Measurements from ENCODE around the gene RPL28.

RPL28 gene

DNA sequence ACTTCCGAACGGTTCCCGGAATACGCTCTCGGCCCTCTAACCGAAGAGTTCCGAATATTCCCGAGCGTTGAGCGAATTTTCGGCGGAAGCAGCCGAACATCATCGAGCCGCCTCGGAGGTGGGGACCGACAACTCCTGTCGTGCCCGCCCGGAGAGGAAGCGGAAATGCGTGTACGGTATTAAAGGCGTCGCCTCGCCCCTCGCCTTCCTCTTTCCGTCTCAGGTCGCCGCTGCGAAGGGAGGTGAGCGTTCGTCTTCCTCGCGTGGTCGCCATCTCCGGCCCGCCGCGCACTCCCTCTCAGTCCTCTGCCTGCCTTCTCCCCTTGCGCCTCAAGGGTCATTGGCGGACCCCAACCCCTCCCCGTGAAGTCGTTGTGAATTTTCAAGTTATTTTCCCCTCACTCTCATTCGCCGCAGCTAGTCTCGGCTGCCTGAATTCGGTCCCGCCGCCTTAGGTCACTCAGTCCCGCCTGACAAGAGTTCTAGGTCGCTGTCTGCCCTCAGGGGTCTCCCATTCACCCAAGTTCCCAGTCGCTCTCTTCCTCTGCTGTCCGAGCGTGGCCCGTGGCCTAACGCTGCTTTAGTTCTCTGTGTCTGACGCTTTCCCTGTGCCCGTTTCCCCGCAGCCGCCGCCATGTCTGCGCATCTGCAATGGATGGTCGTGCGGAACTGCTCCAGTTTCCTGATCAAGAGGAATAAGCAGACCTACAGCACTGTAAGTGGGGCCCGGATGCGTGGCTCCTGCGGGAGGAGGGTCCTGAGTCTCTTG is at the start of gene RPL28:
RPL28 (plus strand) TSS at position 209 of the 769 bp plus-strand sequence; CDS start at position 635, 426 bp downstream.
- peak; percentile 95 for DNase-seq (ENCODE audit: low read depth)

DNA sequence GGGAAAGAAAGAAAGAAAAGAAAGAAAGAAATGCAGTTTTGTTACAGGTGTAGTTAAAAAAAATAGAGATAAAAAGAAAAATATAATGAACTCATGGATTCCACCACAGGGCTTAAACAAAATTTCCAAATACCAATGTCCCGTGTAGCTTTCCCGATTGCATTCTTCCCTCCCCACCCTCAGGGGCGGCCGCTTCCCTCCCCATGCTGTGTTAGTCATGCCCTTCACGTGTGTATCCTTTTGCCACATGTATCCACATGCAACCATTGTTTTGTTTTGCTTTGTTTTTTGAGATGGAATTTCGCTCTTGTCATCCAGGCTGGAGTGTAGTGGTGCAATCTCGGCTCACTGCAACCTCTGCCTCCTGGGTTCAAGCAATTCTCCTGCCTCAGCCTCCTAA is 49.6 kb upstream of the RPL28 start:
- no peak for DNase-seq (ENCODE audit: low read depth)

DNA sequence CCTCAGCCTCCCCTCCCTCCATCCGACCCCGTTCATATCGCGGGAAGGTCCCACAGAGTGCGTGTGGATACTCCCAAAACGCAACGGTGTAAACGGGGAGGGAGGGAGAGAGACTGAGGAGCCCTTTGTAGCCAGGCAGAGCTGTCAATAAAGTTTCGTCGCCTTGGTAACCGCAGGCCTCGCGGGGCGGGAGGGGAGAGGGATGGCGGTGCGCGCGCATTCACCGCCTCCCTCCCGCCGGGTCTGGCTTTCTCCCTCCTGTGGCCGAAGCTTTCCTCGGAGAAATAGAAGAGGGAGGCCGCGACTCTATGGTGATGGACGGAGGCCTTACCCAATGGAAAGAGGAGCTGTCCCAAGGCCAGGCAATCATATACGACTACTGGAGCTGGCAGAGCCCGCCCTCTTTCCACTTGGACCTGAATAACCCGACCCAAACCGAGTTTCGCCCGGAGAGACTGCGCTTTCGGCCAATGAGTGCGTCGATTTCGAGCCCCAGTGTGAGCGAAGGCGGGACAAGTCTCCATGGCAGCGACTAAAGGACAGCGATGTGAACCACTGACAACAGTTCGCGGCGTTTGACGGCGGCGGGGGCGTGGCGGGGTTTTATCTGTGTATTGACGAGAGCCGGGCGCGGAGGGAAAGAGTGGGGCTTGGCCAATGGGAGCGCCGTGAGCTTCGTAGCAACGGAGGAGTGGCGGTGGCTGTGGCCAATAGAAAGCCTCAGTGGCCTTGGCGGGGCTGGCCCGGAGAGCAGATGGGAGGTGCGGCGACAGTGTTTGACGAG is 46.4 kb upstream of the RPL28 start, which contains the start of gene KMT5C:
KMT5C (plus strand) TSS at position 772 of the 784 bp plus-strand sequence. CDS start 2,061 bp downstream, outside the sequence.
- peak; percentile 100 for DNase-seq (ENCODE audit: low read depth)

DNA sequence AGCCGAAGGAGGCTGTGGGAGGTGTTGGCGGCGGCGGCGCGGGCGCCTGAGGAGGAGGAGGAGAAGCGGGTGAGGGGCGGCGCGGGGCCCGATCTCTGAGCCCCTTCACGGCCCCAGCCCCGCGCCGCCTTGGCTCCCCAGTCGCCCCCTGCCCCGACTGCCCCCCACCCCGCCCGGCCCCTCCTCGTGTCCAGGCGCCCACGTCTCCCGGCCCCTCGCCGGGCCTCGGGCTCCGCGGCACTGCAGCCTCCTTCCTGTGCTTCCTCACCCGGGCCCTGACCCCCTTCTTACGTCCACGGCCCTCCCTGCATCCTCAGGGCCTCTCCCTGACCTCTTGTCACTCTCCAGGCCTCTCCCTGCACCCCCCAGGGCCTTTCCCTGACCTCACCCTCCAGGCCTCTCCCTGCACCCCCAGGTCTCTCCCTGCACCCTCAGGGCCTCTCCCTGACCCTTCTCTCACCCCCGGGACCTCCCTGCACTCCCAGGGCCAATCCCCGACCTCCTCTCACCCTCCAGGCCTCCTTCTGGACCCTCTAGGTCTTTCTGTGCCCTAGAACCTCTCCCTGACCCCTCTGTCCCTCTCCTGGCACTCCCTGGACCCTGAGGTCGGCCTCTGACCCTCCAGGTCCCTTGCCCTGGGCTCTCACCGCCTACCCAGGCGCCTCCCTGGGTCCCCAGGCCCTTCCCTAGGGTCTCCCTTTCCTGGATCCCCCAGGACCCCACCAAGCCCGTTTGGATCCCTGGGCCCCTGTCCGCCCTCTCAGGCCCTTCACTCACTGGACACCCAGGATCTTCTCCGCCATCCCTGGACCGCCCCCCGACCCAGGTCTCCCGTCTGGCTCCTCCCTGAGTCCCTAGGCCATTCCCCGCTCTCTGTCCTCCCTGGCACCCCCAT is 45.6 kb upstream of the RPL28 start:
- DNase-seq (ENCODE audit: low read depth) = no peak

DNA sequence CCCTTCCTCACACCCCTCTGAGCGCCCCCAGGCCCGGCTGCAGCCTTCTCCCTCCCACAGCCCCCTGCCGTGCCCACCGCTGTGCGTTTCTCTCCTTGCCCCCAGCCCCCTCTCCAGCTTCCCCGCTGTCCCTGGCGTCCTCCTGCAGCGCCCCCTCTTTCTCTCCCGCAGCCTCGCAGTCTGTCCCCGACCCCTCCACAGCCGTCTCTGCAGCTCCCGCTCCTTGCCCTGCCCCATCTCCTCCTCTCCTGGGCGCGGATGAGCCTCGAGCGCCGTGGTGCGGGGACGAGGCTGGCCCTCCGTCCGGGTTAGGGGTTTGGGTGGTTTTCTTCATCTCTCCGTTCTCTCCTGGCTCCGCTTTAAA is 45.0 kb upstream of the RPL28 start:
- DNase-seq (ENCODE audit: low read depth) = no peak

DNA sequence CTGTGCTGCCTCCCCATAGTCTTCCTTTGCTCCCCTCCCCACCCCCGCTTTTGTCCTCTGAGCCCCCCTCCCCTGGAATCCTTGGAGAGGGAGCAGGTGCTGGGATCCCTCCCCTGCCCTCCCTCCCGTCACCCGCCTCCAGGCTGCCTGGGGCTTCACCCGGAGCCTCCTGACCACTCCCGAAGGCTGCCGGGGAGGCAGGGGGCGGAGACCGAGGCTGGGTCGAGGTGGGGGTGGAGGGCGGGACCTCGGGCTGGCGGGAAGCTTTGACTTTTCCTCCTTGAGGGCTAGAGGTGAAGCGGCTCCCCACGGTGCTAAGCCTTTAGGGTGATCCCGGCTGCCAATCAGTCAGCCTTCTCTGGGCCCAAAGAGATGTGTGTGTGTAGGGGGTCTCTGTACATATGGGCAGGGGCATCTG is 44.6 kb upstream of the RPL28 start:
- DNase-seq (ENCODE audit: low read depth) = peak; percentile 64

DNA sequence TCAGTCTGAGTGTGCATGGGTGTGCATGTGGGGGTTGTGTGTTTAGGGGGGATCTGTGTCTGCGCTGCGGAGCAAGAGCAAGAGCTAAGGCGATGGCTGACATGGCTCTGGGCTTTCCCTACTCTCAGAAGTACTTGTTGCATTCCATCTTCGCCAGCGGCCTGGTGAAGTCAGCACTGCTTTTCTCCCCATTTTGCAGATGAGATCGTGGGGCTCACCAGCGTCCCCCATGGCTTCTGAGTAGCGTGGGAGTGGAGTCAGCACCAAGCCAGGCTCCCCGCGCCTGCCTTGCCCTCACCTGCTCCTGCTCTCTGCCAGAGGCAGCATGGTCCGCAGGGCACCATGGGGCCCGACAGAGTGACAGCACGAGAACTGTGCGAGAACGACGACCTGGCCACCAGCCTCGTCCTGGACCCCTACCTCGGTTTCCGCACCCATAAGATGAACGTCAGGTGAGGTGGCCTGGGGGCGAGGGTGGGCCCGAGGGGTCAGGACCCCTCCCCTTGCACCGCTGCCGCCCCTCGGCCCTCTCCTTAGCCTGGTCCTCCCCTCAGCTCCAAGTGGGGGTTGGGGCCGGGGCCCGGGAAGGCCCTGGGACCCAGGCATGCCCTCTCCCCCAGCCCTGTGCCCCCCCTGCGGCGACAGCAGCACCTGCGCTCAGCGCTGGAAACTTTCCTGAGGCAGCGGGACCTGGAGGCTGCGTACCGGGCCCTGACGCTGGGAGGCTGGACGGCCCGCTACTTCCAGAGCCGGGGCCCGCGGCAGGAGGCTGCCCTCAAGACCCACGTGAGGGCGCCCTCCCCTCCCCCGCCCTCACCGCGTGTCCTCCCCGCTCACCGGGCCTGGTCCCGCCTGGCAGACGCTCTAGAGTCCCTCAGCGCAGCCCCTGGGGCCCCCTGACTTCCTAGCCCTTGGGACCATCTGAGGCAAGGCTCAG is 43.9 kb upstream of the RPL28 start:
- no peak for DNase-seq (ENCODE audit: low read depth)

DNA sequence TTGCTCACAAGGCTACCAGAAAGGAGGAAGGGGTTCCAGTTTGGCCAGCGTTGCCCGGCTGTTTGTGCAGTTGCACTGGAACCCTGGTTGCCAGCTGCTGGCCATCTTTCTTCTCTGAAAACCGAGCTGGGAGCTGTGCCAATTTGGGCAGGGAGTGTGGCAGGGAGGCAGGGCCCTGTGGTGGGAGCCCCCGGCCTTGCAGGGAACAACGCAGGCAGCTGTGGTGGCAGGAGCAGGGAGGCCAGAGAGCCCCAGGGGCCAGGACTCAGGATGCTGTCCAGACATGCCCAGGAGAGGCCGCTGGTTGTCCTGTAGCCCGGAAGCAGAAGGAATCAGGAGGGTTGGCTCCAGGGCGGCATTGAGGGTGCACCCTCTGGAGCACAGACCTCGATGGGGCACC is 41.3 kb upstream of the RPL28 start:
- DNase-seq (ENCODE audit: low read depth) = no peak

DNA sequence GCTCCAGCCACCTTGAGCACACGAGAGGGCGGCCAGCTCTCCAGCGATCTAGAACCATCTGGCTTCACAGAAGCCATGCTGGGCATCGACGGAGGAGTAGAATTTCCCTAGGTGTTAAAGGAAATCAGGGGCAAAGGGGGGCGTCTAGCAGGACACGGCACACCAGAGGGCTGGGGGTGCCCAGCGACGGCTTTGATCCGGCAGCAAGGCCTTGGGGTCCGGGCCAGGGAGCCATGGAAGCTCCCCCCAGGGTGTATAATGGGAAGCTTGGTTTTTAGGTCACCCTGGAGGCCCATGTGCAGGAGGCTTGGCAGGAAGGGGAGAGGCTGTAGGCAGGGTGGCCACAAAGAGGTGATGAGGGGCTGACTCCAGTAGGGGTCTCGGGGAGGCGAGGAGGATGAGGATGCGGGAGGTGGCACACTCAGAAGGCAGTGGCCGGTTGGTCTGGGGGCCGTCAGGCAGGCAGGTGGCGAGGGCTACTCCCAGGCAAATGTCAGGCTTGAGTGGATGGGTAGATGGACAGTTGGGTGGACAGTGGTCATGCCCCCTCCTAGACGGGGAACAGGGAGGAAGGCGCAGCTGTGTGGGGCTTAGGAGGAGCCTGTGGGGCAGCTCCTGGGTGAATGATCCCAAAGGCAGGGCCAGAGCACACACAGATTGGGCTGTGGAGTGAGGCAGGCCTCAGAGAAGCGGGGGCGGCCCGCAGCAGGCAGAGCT is 40.5 kb upstream of the RPL28 start:
- no peak for DNase-seq (ENCODE audit: low read depth)

DNA sequence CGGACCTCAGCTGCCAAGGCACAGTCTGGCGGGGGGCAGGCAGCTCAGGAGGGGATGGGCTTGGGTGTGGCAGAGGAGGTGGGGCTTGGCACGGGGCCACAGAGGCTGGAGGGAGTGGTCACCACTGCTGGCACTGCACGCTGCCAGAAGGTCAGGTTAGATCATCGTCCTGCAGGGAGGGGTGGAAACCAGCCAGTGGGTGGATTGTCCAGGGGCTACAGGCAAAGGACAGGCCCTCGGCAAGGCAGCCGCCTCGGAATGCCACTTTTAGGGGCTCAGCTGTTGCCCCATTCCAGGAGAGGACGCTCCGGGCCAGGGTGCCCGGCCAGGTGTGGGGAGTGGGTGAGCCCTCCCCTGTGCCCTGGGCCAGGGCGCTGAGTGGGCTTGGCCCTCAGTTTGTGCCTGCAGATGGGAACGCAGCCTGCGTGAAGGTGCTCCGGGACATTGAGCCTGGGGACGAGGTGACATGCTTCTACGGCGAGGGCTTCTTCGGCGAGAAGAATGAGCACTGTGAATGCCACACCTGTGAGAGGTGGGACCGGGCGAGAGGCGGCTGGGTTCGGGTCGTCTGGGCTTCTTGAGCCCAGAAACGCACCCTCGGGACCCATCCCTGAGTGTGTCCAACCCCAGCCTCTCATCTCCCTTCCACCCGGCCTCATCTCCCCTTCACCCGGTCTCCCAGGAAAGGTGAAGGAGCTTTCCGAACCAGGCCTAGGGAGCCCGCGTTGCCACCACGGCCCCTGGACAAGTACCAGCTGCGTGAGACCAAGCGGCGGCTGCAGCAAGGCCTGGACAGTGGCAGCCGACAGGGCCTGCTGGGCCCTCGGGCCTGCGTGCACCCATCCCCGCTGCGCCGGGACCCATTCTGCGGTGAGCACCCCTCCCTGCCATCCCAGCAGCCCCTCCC is 39.7 kb upstream of the RPL28 start:
- DNase-seq (ENCODE audit: low read depth) = peak; percentile 49

DNA sequence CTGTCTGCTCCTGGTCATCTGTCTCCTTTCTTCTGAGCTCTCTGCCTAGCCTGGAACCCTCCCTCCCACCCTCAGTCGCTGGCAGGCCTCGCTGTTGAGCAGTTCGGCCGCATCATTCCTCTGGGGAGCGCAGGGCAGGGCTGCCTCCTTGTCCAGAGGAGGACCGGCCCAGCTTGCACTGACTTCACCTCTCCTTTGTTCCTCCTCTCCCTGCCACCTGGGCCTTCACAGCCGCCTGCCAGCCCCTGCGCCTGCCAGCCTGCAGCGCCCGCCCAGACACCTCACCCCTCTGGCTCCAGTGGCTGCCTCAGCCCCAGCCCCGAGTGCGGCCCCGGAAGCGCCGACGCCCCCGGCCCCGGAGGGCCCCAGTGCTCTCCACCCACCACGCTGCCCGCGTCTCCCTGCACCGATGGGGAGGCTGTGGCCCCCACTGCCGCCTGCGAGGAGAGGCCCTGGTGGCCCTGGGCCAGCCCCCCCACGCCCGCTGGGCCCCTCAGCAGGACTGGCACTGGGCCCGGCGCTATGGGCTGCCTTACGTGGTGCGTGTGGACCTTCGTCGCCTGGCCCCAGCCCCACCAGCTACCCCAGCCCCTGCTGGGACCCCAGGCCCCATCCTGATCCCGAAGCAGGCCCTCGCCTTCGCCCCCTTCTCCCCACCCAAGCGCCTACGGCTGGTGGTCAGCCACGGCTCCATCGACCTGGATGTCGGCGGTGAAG is 38.8 kb upstream of the RPL28 start:
- no peak for DNase-seq (ENCODE audit: low read depth)

DNA sequence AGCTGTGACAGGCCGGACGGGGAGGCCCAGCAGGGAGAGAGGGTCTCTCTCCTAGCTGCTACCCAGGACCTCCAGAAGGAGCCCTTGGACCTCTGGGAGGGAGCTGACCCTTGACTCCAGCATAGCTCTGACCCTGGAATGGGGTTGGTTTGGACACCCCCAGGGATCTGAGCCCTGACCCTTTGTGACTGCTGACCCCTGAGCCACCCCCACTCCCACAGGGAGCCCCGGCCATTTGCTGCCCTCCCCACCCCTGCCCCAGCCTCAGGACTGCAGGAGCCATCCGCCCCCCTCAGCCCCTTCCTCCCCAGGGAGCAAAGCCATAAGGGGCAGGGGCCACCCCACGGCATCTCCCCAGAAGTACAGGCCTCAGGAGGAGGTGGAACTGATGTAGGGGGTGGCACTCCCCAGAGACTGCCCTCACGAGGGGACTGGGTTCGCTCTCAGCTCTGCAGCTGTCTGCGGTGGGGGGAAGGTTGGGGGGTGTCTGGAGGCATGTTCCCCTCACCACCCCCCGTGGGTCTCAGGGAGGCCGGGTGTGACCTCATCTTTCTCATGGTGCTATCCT is 38.2 kb upstream of the RPL28 start:
- no peak for DNase-seq (ENCODE audit: low read depth)

DNA sequence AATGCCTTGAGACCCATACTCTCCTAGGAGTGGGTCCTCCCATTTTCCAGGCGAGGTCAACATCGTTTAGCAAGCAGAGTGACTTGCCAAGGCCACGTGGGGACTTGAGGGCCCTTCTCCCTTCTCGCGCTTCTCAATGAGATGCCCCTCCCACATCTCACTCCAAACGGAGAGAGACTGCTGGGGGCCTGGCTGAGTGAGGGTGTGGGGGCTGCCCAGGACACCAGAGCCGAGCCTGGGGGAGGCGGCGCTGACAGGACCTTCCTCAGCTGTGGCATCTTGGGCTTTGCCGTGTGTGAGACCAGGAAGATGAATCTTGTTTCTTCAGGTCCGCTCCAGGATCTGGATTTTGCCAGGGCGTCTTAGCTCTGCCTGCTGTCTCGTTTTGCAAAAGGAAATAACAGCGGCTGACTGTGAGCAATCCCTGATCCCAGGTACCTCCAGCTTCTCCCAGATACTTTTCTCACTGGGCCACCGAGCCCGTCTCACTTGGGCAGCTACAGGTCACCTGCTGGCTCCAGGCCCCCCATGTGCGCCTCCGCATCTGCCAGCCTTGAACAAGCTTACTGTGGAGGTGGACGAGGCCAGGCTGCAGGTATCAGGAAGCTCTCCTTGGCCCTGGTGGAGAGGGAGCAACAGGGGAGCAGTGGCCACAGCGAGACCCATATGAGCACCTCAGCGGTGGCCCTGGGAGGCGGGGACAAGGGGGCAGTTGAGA is 37.3 kb upstream of the RPL28 start:
- DNase-seq (ENCODE audit: low read depth) = no peak

DNA sequence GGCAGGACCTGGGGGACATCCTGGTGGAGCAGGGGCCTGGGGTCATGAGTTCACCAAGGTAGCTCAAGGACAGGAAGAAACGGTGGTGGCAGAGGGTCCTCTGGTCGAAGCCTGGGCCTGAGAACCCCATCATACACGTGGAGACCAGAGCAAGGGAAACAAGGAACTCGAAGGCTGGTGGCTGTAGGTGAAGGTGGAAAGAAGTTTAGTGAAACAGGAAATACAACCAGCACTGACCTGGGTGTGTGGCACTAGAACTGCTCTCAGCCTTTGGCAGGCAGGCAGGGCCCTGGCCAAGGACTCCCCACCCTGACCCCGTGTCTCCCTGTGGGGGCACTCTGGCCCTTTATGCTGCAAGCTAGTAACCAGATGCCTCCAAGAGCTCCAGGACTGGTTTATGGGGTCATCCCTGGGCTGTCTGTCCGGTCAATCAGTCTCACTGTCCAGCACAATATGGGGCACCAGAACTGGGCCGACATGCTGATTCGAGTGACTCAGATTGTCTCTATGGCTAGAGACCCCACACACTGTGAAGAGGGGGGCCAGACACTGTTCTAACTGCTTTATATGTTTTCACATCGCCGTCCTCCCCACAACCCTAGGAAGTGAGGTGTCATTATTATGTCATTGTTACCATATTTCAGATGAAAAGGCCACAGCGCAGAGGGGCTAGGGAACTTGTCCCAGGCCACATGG is 35.0 kb upstream of the RPL28 start:
- DNase-seq (ENCODE audit: low read depth) = no peak

DNA sequence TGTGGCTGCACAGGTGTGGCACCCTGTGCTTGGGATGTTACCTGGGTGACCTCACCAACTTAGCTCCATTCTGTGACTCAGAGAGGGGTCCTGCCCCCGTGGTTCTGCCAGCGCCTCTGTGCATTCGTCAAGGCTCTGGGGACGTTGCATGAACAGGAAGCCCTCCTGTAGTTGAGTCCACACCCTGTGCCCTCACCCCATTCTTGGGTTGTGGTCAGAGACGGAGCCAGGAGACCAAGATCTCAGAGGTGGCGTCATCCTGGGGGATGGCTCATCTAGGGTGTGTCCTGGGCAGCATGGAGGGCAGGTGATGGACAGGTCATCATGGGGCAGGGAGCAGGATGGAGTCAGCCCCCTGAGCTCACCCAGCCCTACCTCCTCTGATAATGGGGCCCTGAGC is 33.7 kb upstream of the RPL28 start:
- no peak for DNase-seq (ENCODE audit: low read depth)

DNA sequence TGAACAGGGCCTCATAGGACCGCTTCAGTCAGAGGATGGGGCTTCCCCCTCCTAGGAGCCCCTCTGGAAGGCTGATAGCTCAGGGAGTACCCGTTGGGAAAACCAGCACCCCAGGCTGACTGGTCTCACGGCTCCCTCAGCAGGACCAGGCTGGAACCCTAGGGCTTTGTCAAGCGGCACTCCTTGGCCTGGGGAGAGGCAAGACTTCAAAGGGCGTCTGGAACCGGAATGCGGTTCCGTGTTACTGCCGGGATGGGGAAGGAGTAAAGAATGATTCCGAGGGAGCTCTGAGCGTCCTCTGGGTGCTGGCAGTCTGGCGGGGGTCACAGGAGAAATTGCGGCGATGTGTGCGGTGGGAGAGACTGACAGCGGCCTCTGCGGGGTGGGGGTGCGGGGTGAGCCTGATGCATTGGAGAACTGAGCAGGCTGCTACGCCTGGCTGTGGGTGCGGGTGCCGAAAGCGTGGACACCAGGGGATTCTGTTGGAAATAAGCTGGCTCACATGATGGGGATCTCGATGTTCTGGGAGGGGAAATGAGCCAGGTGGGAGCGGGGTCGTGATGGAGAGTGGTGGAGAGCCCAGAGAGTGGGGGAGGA is 33.1 kb upstream of the RPL28 start:
- no peak for DNase-seq (ENCODE audit: low read depth)

DNA sequence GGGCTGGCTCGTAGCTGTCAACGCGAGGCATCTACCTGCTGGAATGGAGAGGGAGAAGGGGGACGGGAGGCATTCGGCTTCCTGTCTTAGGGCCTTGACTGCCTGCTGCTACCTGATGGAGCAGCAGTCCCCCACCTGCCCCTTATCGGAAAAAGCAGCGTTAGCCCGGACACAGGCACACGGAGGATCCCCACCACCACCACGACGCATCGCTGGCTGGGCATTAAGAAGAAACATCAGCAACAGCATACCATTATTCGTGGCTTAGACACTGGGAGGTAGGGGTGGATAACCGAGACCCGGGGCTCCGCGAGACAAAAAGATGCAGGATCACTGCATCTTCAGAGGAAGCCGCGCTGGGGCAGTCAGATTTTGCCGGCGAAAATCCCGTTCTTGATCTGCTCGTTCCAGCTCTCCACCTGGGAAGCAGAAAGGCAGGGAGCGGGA is 32.4 kb upstream of the RPL28 start:
- DNase-seq (ENCODE audit: low read depth) = no peak

Measured in amniotic epithelial cell (primary cell).